Karpas-422 (cell line): ENCODE results near the gene AZGP1. TPM values are rescaled to one million over a fixed set of nuclear protein-coding genes. Genes with fewer than 3 reads are reported as not detected.
"Not testable (repeated sequence)": the region's sequence is repeated elsewhere in the genome, so short reads cannot be mapped to it uniquely, and the experiment has no call there.

ENCODE experiments used
- DNase-seq: peaks from one replicate; pipeline ENCODE4 v3.0.0-alpha.2; 2015
- H2AFZ ChIP-seq: fragments of 200-600 bp; sonication (generic); 2 replicates; pipeline ENCODE4 v1.6.1; 2014; ENCODE audit warnings: antibody characterized with exemption, low read length, mixed read lengths
- H3K27ac ChIP-seq: fragments of 200-600 bp; sonication (generic); 2 replicates; pipeline ENCODE4 v1.5.1; 2014; ENCODE audit warnings: mild to moderate bottlenecking, low read length, moderate library complexity
- H3K27me3 ChIP-seq: fragments of 200-600 bp; sonication (generic); 2 replicates; pipeline ENCODE4 v1.6.1; 2014; ENCODE audit warnings: low read length, mixed read lengths
- H3K36me3 ChIP-seq: fragments of 200-600 bp; sonication (generic); 2 replicates; pipeline ENCODE4 v1.6.1; 2014; ENCODE audit warnings: low read length, mixed read lengths; ENCODE audit not compliant: insufficient read depth
- H3K4me1 ChIP-seq: fragments of 200-600 bp; sonication (generic); 2 replicates; pipeline ENCODE4 v1.6.1; 2014; ENCODE audit warnings: mild to moderate bottlenecking, low read length, mixed read lengths
- H3K4me2 ChIP-seq: fragments of 200-600 bp; sonication (generic); 2 replicates; pipeline ENCODE4 v1.6.1; 2014; ENCODE audit warnings: low read length, low read depth, mild to moderate bottlenecking; ENCODE audit not compliant: poor library complexity, severe bottlenecking
- H3K4me3 ChIP-seq: fragments of 200-600 bp; sonication (generic); 2 replicates; pipeline ENCODE4 v1.5.1; 2014; ENCODE audit warnings: mild to moderate bottlenecking, antibody characterized with exemption, low read length, mixed read lengths
- H3K79me2 ChIP-seq: fragments of 200-600 bp; sonication (generic); 2 replicates; pipeline ENCODE4 v1.6.1; 2014; ENCODE audit warnings: mild to moderate bottlenecking, low read length, mixed read lengths
- H3K9ac ChIP-seq: fragments of 200-600 bp; sonication (generic); 2 replicates; pipeline ENCODE4 v1.6.0; 2014; ENCODE audit warnings: low read length
- H3K9me2 ChIP-seq: fragments of 200-600 bp; sonication (generic), shearing (Covaris generic); replicated peaks from 2 replicates; pipeline ENCODE4 v1.6.0; 2014; ENCODE audit warnings: mild to moderate bottlenecking, low read length, moderate library complexity; ENCODE audit not compliant: insufficient read depth
- H3K9me3 ChIP-seq: fragments of 300-700, 200-600 bp; sonication (generic); 2 replicates; pipeline ENCODE4 v1.6.1; 2014; ENCODE audit warnings: low read length, mixed read lengths
- H4K20me1 ChIP-seq: fragments of 200-600 bp; sonication (generic); 2 replicates; pipeline ENCODE4 v1.6.1; 2014; ENCODE audit warnings: mild to moderate bottlenecking, antibody characterized with exemption, low read length, low read depth; ENCODE audit not compliant: insufficient read depth
- total RNA-seq: library from RNA; depleted of rRNA; stranded (reverse); fragments of >200 nt; shearing (Covaris generic); gene quantifications from 2 replicates; pipeline ENCODE4 v1.2.3, GENCODE V29; 2014; ENCODE audit warnings: low replicate concordance

Gene AZGP1
- total RNA-seq, 1 experiment from 2014 or later, result 2.0 TPM

GRCh38 chr7:99976626-99977025 lies 795 bp upstream of the AZGP1 start:
- H3K9me2 ChIP-seq, result no peaks in the 10 kb centered on the region

GRCh38 chr7:99974681-99975080 lies 1.1 kb downstream of the AZGP1 start:
- no peaks in the 10 kb centered on the region for H3K79me2 ChIP-seq
- no peaks in the 10 kb centered on the region for H3K27me3 ChIP-seq
- H3K4me1 ChIP-seq, result peaks cover 10% of the 10 kb centered on the region
- H2AFZ ChIP-seq, result no peak overlapping the region
- H3K4me3 ChIP-seq, result no peak overlapping the region
- H4K20me1 ChIP-seq, result no peaks in the 10 kb centered on the region
- no peak for DNase-seq
- no peak overlapping the region for H3K4me2 ChIP-seq
- H3K9me3 ChIP-seq, result no peaks in the 10 kb centered on the region
- no peak overlapping the region for H3K27ac ChIP-seq
- no peaks in the 10 kb centered on the region for H3K9me2 ChIP-seq
- H3K9ac ChIP-seq, result no peak overlapping the region
- no peaks in the 10 kb centered on the region for H3K36me3 ChIP-seq

More at GRCh38 chr7:99976626-99977025, 795 bp upstream of the AZGP1 start:
- no peak overlapping the region for H3K4me2 ChIP-seq
- no peaks in the 10 kb centered on the region for H3K79me2 ChIP-seq
- H4K20me1 ChIP-seq, result no peaks in the 10 kb centered on the region
- H3K27me3 ChIP-seq, result no peaks in the 10 kb centered on the region
- no peak overlapping the region for H3K4me3 ChIP-seq
- H3K36me3 ChIP-seq, result no peaks in the 10 kb centered on the region
- no peaks in the 10 kb centered on the region for H3K9me3 ChIP-seq
- no peak for DNase-seq
- H3K4me1 ChIP-seq, result peaks cover 20% of the 10 kb centered on the region
- no peak overlapping the region for H3K27ac ChIP-seq
- no peak overlapping the region for H3K9ac ChIP-seq
- H2AFZ ChIP-seq, result no peak overlapping the region

DNA sequence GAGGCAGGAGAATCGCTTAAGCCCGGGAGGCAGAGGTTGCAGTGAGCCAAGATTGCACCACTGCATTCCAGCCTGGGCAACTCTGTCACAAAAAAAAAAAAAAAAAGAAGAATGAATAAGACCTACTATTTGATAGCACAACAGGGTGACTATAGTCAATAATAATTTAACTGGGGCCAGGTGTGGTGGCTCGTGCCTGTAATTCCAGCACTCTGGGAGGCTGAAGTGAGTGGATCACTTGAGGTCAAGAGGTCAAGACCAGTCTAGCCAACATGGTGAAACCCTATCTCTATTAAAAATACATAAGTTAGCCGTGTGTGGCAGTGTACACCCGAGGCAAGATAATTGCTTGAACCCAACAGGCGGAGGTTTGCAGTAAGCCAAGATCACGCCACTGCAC lies 2.0 kb downstream of the AZGP1 start:
- H3K4me2 ChIP-seq, H3K9me2 ChIP-seq, H3K79me2 ChIP-seq, DNase-seq, H2AFZ ChIP-seq, H3K36me3 ChIP-seq, H3K27me3 ChIP-seq, H3K4me3 ChIP-seq, H3K4me1 ChIP-seq, H3K9ac ChIP-seq, H3K27ac ChIP-seq, H4K20me1 ChIP-seq, H3K9me3 ChIP-seq: not testable (repeated sequence)

DNA sequence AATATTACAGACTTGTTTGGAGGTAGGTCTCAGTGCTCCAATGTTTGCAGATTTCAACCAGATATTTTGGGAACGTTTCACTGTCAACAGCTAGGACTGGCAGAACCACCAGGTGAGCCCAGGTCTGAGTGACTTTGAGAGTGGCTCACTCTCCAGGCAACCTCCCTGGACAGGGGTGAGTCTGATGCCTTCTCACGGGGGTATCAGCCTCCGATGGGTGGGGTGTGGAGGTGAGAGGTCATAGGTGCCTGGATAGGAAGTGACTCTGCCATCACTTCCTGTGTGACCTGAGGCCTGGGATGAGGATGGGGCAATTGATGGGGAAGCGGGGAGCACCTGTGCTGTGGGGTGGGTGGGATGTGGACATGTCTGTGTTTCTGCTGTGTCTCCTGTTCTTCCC lies 4.6 kb downstream of the AZGP1 start:
- no peaks in the 10 kb centered on the region for H3K36me3 ChIP-seq
- no peak overlapping the region for H3K9ac ChIP-seq
- no peak overlapping the region for H3K4me2 ChIP-seq
- H3K4me1 ChIP-seq, result peaks cover 12% of the 10 kb centered on the region
- no peaks in the 10 kb centered on the region for H3K9me3 ChIP-seq
- no peak overlapping the region for H3K27ac ChIP-seq
- no peak overlapping the region for H3K4me3 ChIP-seq
- H3K27me3 ChIP-seq, result no peaks in the 10 kb centered on the region
- no peak overlapping the region for H2AFZ ChIP-seq
- H3K79me2 ChIP-seq, result no peaks in the 10 kb centered on the region
- H4K20me1 ChIP-seq, result no peaks in the 10 kb centered on the region
- DNase-seq, result no peak
- H3K9me2 ChIP-seq, result no peaks in the 10 kb centered on the region

GRCh38 chr7:99969813-99970212 lies 6.0 kb downstream of the AZGP1 start:
- not testable (repeated sequence) for H2AFZ ChIP-seq, H3K79me2 ChIP-seq, H4K20me1 ChIP-seq, H3K9me3 ChIP-seq, DNase-seq, H3K9me2 ChIP-seq, H3K27me3 ChIP-seq, H3K4me2 ChIP-seq, H3K9ac ChIP-seq, H3K4me3 ChIP-seq, H3K36me3 ChIP-seq, H3K27ac ChIP-seq, H3K4me1 ChIP-seq

DNA sequence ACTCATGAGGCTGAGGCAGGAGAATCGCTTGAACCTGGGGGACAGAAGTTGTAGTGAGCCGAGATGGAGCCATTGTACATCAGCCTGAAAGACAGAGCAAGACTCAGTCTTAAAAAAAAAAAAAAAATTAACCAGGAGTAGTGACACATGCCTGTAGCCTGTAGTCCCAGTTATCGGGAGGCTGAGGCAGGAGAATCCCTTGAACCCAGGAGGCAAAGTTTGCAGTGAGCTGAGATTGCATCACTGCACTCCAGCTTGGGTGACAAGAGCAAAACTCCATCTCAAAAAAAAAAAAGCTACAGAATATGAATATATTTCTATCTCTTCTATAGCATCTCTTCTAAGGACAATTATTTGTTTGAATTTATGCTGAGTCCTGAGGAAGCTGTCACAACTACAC lies 6.5 kb downstream of the AZGP1 start:
- Histone ChIP-seq H3K4me3 (no peak overlapping the region), H3K79me2 (no peaks in the 10 kb centered on the region), H4K20me1 (no peaks in the 10 kb centered on the region), H3K4me2 (no peak overlapping the region), H3K27ac (no peak overlapping the region), H3K9ac (no peak overlapping the region), H3K27me3 (no peaks in the 10 kb centered on the region), H2AFZ (no peak overlapping the region), H3K9me3 (no peaks in the 10 kb centered on the region), H3K4me1 (peaks cover 7% of the 10 kb centered on the region), H3K36me3 (no peaks in the 10 kb centered on the region), H3K9me2 (no peaks in the 10 kb centered on the region)
- DNase-seq, result no peak

DNA sequence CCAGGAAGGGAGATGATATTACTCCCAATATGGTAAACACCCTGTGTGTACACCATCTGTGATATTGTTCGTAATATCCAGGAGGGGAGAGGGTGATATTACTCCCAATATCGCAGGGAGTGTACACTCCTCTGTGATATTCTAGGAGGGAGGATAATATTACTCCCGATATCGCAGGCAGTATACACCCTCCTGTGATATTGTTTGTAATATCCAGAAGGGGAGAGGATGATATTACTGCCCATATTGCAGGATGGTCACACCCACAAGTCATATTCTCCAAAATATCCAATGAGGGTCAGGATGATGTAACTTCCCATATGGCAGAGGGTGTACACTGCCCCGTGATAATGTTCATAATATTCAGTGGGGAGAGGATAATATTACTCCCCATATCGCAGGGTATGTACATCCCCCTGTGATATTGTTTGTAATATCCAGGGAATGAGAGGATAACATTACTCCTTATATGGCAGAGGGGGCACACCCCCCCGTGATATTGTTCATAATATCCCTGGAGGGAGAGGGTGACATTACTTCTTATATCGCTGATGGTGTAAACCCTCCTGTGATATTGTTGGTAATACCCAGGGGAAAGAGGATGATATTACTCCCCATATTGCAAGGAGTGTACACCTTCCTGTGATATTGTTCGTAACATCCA lies 17.1 kb downstream of the AZGP1 start:
- peaks cover 7% of the 10 kb centered on the region for H3K4me1 ChIP-seq
- H3K79me2 ChIP-seq, result no peaks in the 10 kb centered on the region
- H3K4me2 ChIP-seq, result no peak overlapping the region
- no peaks in the 10 kb centered on the region for H3K9me2 ChIP-seq
- H3K9ac ChIP-seq, result no peak overlapping the region
- no peaks in the 10 kb centered on the region for H3K27me3 ChIP-seq
- no peak overlapping the region for H2AFZ ChIP-seq
- H4K20me1 ChIP-seq, result no peaks in the 10 kb centered on the region
- DNase-seq, result no peak
- no peak overlapping the region for H3K27ac ChIP-seq
- H3K4me3 ChIP-seq, result no peak overlapping the region
- H3K36me3 ChIP-seq, result no peaks in the 10 kb centered on the region
- no peaks in the 10 kb centered on the region for H3K9me3 ChIP-seq

GRCh38 chr7:99955247-99955646 lies 20.6 kb downstream of the AZGP1 start:
- Histone ChIP-seq H3K79me2 (no peaks in the 10 kb centered on the region), H3K36me3 (no peaks in the 10 kb centered on the region; the same call in 1 of the 2 replicates), H3K4me2 (no peak overlapping the region), H4K20me1 (no peaks in the 10 kb centered on the region), H3K9ac (no peak overlapping the region), H3K4me3 (no peak overlapping the region), H3K27ac (no peak overlapping the region), H3K9me3 (0 out of 2 replicates have a peak, but pooled peaks cover 3% of the 10 kb centered on the region), H3K27me3 (no peaks in the 10 kb centered on the region), H3K9me2 (no peaks in the 10 kb centered on the region), H2AFZ (no peak overlapping the region), H3K4me1 (peaks cover 17% of the 10 kb centered on the region)
- DNase-seq, result no peak
